ENCODE data around the gene CHRNE. TPM values are rescaled to one million over a fixed set of nuclear protein-coding genes. Genes with fewer than 3 reads are reported as not detected.

The CHRNE gene
- total and polyA plus RNA-seq, 2 of the 13 experiments (the other 11 are each of a cell fraction or from before 2014, with no cell fraction given), result 0.53 to 0.59 TPM

- TF ChIP-seq REST (IDR thresholded peaks at IDR 0.05; ENCODE audit: borderline replicate concordance in 1 of 2, low read depth in 1 of 2, low read length in 2 of 2) (no peak), MAFG (CRISPR knock-in tag; IDR thresholded peaks at IDR 0.05) (no peak), NFE2L1 (CRISPR knock-in tag; IDR thresholded peaks at IDR 0.05; ENCODE audit: borderline replicate concordance) (no peak), NR2F1 (CRISPR knock-in tag; IDR thresholded peaks at IDR 0.05) (no peak), PPARG (CRISPR knock-in tag; conservative IDR thresholded peaks at IDR 0.05) (0 out of 2 replicates have a peak, but pooled peaks have one; percentile 27), NPAS2 (CRISPR knock-in tag; IDR thresholded peaks at IDR 0.05; ENCODE audit: borderline replicate concordance) (no peak), SMAD9 (CRISPR knock-in tag; IDR thresholded peaks at IDR 0.05) (no peak), ETV6 (CRISPR knock-in tag; conservative IDR thresholded peaks at IDR 0.05) (0 out of 2 replicates have a peak, but pooled peaks have one; percentile 46), TMF1 (CRISPR knock-in tag; IDR thresholded peaks at IDR 0.05; ENCODE audit: low read depth) (no peak), TRIM24 (CRISPR knock-in tag; IDR thresholded peaks at IDR 0.05) (no peak), ZSCAN25 (CRISPR knock-in tag; IDR thresholded peaks at IDR 0.05) (no peak), SOX5 (CRISPR knock-in tag; IDR thresholded peaks at IDR 0.05; ENCODE audit: borderline replicate concordance) (peak; percentile 25; the same call in 1 of the 2 replicates), HES4 (CRISPR knock-in tag; IDR thresholded peaks at IDR 0.05; ENCODE audit: borderline replicate concordance) (no peak), ZMYM2 (CRISPR knock-in tag; IDR thresholded peaks at IDR 0.05) (peak; percentile 21; the same call in 1 of the 2 replicates), PAF1 (CRISPR knock-in tag; IDR thresholded peaks at IDR 0.05) (no peak), ZNF652 (CRISPR knock-in tag; IDR thresholded peaks at IDR 0.05; ENCODE audit: borderline replicate concordance, low read depth) (no peak; the same call in 1 of the 2 replicates), REL (CRISPR knock-in tag; conservative IDR thresholded peaks at IDR 0.05) (no peak), ZSCAN22 (CRISPR knock-in tag; IDR thresholded peaks at IDR 0.05) (no peak)
- TF ChIP-seq, protein P1, sequence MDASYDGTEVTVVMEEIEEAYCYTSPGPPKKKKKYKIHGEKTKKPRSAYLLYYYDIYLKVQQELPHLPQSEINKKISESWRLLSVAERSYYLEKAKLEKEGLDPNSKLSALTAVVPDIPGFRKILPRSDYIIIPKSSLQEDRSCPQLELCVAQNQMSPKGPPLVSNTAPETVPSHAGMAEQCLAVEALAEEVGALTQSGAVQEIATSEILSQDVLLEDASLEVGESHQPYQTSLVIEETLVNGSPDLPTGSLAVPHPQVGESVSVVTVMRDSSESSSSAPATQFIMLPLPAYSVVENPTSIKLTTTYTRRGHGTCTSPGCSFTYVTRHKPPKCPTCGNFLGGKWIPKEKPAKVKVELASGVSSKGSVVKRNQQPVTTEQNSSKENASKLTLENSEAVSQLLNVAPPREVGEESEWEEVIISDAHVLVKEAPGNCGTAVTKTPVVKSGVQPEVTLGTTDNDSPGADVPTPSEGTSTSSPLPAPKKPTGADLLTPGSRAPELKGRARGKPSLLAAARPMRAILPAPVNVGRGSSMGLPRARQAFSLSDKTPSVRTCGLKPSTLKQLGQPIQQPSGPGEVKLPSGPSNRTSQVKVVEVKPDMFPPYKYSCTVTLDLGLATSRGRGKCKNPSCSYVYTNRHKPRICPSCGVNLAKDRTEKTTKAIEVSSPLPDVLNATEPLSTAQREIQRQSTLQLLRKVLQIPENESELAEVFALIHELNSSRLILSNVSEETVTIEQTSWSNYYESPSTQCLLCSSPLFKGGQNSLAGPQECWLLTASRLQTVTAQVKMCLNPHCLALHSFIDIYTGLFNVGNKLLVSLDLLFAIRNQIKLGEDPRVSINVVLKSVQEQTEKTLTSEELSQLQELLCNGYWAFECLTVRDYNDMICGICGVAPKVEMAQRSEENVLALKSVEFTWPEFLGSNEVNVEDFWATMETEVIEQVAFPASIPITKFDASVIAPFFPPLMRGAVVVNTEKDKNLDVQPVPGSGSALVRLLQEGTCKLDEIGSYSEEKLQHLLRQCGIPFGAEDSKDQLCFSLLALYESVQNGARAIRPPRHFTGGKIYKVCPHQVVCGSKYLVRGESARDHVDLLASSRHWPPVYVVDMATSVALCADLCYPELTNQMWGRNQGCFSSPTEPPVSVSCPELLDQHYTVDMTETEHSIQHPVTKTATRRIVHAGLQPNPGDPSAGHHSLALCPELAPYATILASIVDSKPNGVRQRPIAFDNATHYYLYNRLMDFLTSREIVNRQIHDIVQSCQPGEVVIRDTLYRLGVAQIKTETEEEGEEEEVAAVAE (CRISPR knock-in tag; IDR thresholded peaks at IDR 0.05; ENCODE audit: borderline replicate concordance), result peak; percentile 57; the same call in 1 of the 2 replicates
- TF ChIP-seq, protein P2, sequence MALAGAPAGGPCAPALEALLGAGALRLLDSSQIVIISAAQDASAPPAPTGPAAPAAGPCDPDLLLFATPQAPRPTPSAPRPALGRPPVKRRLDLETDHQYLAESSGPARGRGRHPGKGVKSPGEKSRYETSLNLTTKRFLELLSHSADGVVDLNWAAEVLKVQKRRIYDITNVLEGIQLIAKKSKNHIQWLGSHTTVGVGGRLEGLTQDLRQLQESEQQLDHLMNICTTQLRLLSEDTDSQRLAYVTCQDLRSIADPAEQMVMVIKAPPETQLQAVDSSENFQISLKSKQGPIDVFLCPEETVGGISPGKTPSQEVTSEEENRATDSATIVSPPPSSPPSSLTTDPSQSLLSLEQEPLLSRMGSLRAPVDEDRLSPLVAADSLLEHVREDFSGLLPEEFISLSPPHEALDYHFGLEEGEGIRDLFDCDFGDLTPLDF (CRISPR knock-in tag; IDR thresholded peaks at IDR 0.05), result no peak
- TF ChIP-seq, protein P3, sequence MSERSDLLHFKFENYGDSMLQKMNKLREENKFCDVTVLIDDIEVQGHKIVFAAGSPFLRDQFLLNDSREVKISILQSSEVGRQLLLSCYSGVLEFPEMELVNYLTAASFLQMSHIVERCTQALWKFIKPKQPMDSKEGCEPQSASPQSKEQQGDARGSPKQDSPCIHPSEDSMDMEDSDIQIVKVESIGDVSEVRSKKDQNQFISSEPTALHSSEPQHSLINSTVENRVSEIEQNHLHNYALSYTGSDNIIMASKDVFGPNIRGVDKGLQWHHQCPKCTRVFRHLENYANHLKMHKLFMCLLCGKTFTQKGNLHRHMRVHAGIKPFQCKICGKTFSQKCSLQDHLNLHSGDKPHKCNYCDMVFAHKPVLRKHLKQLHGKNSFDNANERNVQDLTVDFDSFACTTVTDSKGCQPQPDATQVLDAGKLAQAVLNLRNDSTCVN (CRISPR knock-in tag; IDR thresholded peaks at IDR 0.05; ENCODE audit: borderline replicate concordance), result no peak
Observed at GRCh38 chr17:4908301-4908700, 5.4 kb upstream of the CHRNE start (continued).
